HG03159 (cell line): ENCODE measurements around the gene CCK.

Experiments used
- ATAC-seq: cut with Tn5 transposase; IDR thresholded peaks from one replicate; pipeline ENCODE4 v1.9.1; 2021; ENCODE audit warnings: mild to moderate bottlenecking, moderate library complexity; ENCODE audit not compliant: unreplicated experiment

CCK gene

GRCh38 chr3:42226470-42227425 lies 39.2 kb downstream of the CCK start:
- ATAC-seq: no peak

GRCh38 chr3:42225486-42226363 lies 40.3 kb downstream of the CCK start:
- no peak for ATAC-seq

- no peak for ATAC-seq
Measured at GRCh38 chr3:42224658-42225421, 41.1 kb downstream of the CCK start.

- no peak for ATAC-seq
Measured at GRCh38 chr3:42224178-42224577, 41.8 kb downstream of the CCK start.

GRCh38 chr3:42222942-42223693 lies 42.9 kb downstream of the CCK start:
- no peak for ATAC-seq

GRCh38 chr3:42220436-42221121 lies 45.4 kb downstream of the CCK start:
- no peak for ATAC-seq

GRCh38 chr3:42216931-42217333 lies 49.1 kb downstream of the CCK start:
- ATAC-seq: no peak

- peak; percentile 66 for ATAC-seq
Measured at GRCh38 chr3:42216302-42216701, 49.7 kb downstream of the CCK start.

GRCh38 chr3:42214565-42215283 lies 51.3 kb downstream of the CCK start:
- ATAC-seq: no peak

- ATAC-seq: no peak
Measured at GRCh38 chr3:42214064-42214463, 51.9 kb downstream of the CCK start.

- no peak for ATAC-seq
Measured at GRCh38 chr3:42213417-42213816, 52.6 kb downstream of the CCK start.

GRCh38 chr3:42210726-42211125 lies 55.3 kb downstream of the CCK start:
- no peak for ATAC-seq

- no peak for ATAC-seq
Measured at GRCh38 chr3:42209917-42210316, 56.1 kb downstream of the CCK start.
